NT2/D1 (cell line): ENCODE measurements around the gene TMEM184A.
A peak's percentile ranks its signal among the peaks of the same experiment; 100 is the strongest.

Source experiments
- DNase-seq: peaks from one replicate; pipeline ENCODE4 v3.0.0-alpha.2; 2011; ENCODE audit warnings: low read depth, low spot score
- H3K27me3 ChIP-seq: 2 replicates; pipeline ENCODE4 v1.6.0; 2011; ENCODE audit warnings: mild to moderate bottlenecking; ENCODE audit not compliant: insufficient read length, insufficient read depth
- H3K36me3 ChIP-seq: 2 replicates; pipeline ENCODE4 v1.6.1; 2011; ENCODE audit warnings: mild to moderate bottlenecking, low read length, mixed read lengths; ENCODE audit not compliant: insufficient read depth, insufficient read length
- H3K4me1 ChIP-seq: 2 replicates; pipeline ENCODE4 v1.5.1; 2011; ENCODE audit not compliant: insufficient read depth, insufficient read length
- H3K4me3 ChIP-seq: 2 replicates; pipeline ENCODE4 v1.5.1; 2011; ENCODE audit warnings: low read depth; ENCODE audit not compliant: insufficient read length
- H3K9ac ChIP-seq: 2 replicates; pipeline ENCODE4 v1.6.0; 2011; ENCODE audit warnings: low read depth; ENCODE audit not compliant: insufficient read length
- H3K9me3 ChIP-seq: 2 replicates; pipeline ENCODE4 v1.5.1; 2011; ENCODE audit warnings: mild to moderate bottlenecking, low read length; ENCODE audit not compliant: insufficient read depth
- SUZ12 ChIP-seq: IDR thresholded peaks from 2 replicates; pipeline ENCODE4 v1.6.1; 2011; ENCODE audit not compliant: insufficient read length, insufficient read depth; ENCODE audit errors: extremely low read depth
- YY1 ChIP-seq: IDR thresholded peaks from 2 replicates; pipeline ENCODE4 v1.6.1; 2011; ENCODE audit not compliant: insufficient read length, insufficient read depth
- ZNF274 ChIP-seq: IDR thresholded peaks from 2 replicates; pipeline ENCODE4 v1.6.1; 2011; ENCODE audit warnings: mild to moderate bottlenecking, low read depth, low read length

Gene TMEM184A

GRCh38 chr7:1580422-1581030 is 24.5 kb upstream of the TMEM184A start:
- Histone ChIP-seq H3K9ac (no peak overlapping the region), H3K9me3 (peaks cover 5% of the 10 kb centered on the region; the same call in 1 of the 2 replicates), H3K36me3 (no peaks in the 10 kb centered on the region), H3K4me3 (no peak overlapping the region), H3K27me3 (no peaks in the 10 kb centered on the region), H3K4me1 (peaks cover 17% of the 10 kb centered on the region)
- DNase-seq: no peak
- TF ChIP-seq SUZ12 (no peak), YY1 (no peak), ZNF274 (no peak)

GRCh38 chr7:1579481-1580421 is 23.7 kb upstream of the TMEM184A start:
- Histone ChIP-seq H3K36me3 (no peaks in the 10 kb centered on the region), H3K27me3 (no peaks in the 10 kb centered on the region), H3K4me3 (no peak overlapping the region), H3K9ac (no peak overlapping the region), H3K4me1 (peaks cover 11% of the 10 kb centered on the region), H3K9me3 (peaks cover 5% of the 10 kb centered on the region; the same call in 1 of the 2 replicates)
- peak; percentile 83 for DNase-seq
- no peak for TF ChIP-seq ZNF274
- TF ChIP-seq YY1: no peak
- no peak for TF ChIP-seq SUZ12

GRCh38 chr7:1578513-1578912 is 22.5 kb upstream of the TMEM184A start:
- no peaks in the 10 kb centered on the region for H3K27me3 ChIP-seq
- no peak for TF ChIP-seq YY1
- TF ChIP-seq SUZ12: no peak
- TF ChIP-seq ZNF274: no peak
- H3K9ac ChIP-seq: no peak overlapping the region
- DNase-seq: no peak
- H3K4me3 ChIP-seq: no peak overlapping the region
- peaks cover 5% of the 10 kb centered on the region; the same call in 1 of the 2 replicates for H3K9me3 ChIP-seq
- no peaks in the 10 kb centered on the region for H3K36me3 ChIP-seq
- peaks cover 11% of the 10 kb centered on the region for H3K4me1 ChIP-seq

- Histone ChIP-seq H3K9ac (no peak overlapping the region), H3K27me3 (no peaks in the 10 kb centered on the region), H3K9me3 (peaks cover 5% of the 10 kb centered on the region; the same call in 1 of the 2 replicates), H3K4me1 (peaks cover 11% of the 10 kb centered on the region), H3K4me3 (no peak overlapping the region), H3K36me3 (peaks cover 3% of the 10 kb centered on the region)
- DNase-seq: peak; percentile 98
- TF ChIP-seq YY1 (peak; percentile 54), ZNF274 (no peak)
Observed at GRCh38 chr7:1576521-1577253, 20.7 kb upstream of the TMEM184A start.

- H3K4me1 ChIP-seq: peaks cover 11% of the 10 kb centered on the region
- H3K9me3 ChIP-seq: peaks cover 5% of the 10 kb centered on the region; the same call in 1 of the 2 replicates
- peaks cover 3% of the 10 kb centered on the region for H3K36me3 ChIP-seq
- H3K9ac ChIP-seq: peak overlapping the region; percentile 3
- H3K27me3 ChIP-seq: no peaks in the 10 kb centered on the region
- no peak for DNase-seq
- TF ChIP-seq ZNF274: no peak
- no peak for TF ChIP-seq SUZ12
- no peak for TF ChIP-seq YY1
- H3K4me3 ChIP-seq: no peak overlapping the region
Observed at GRCh38 chr7:1575809-1576208, 19.8 kb upstream of the TMEM184A start.

- Histone ChIP-seq H3K36me3 (peaks cover 12% of the 10 kb centered on the region), H3K4me1 (peaks cover 14% of the 10 kb centered on the region), H3K27me3 (no peaks in the 10 kb centered on the region), H3K4me3 (no peak overlapping the region), H3K9me3 (peaks cover under 1% of the 10 kb centered on the region; the same call in 1 of the 2 replicates), H3K9ac (no peak overlapping the region)
- TF ChIP-seq YY1 (no peak), ZNF274 (no peak), SUZ12 (no peak)
- DNase-seq: no peak
Observed at GRCh38 chr7:1572111-1572822, 16.3 kb upstream of the TMEM184A start.
